Measurements from ENCODE around the gene PAFAH1B1.
A peak's percentile ranks its signal among the peaks of the same experiment; 100 is the strongest.

Gene PAFAH1B1

DNA sequence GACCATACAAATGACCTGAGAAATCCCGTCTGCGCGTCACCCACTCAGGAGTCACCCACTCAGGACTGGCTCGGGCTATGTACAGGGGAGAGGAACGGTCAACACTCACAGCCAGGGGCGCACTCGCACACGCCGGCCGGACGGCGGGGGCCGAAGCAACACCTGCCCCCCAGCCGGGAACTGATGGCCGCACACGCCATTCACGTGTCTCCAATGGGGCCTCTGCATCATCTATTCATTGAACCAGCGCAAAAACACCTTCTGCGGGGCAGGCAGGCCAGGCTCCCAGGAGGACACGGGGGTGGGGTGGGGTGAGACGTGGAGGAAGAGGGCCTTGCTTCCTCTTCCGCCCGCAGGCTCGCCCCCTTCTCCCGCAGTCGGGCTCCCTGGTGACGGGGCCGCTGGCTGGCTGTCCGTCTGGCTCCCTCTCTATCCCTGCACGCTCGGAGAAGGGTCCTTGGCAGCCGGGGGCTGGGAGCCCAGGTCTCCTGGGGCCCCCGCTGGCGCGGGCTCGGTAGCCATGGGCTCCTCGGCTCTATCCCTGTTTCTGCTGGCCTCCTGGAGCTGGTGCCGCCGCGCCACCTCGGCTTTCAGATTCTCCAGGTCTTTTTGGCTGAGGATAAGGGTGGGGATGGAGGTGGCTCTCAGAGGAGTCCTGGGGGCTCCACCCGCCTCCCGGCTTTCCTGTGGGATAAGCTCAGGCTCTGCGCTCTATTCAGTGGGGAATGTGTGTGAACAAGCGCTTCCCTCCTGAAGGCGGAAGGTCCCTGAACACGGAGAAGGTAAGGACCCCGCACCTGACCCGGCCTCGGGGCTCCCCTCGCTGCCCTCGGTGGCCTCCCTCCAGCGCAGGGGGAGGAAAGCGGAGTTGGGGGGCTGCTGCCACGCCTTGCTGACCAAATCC is 97.0 kb downstream of the PAFAH1B1 start:
- DNase-seq = peak; percentile 52

DNA sequence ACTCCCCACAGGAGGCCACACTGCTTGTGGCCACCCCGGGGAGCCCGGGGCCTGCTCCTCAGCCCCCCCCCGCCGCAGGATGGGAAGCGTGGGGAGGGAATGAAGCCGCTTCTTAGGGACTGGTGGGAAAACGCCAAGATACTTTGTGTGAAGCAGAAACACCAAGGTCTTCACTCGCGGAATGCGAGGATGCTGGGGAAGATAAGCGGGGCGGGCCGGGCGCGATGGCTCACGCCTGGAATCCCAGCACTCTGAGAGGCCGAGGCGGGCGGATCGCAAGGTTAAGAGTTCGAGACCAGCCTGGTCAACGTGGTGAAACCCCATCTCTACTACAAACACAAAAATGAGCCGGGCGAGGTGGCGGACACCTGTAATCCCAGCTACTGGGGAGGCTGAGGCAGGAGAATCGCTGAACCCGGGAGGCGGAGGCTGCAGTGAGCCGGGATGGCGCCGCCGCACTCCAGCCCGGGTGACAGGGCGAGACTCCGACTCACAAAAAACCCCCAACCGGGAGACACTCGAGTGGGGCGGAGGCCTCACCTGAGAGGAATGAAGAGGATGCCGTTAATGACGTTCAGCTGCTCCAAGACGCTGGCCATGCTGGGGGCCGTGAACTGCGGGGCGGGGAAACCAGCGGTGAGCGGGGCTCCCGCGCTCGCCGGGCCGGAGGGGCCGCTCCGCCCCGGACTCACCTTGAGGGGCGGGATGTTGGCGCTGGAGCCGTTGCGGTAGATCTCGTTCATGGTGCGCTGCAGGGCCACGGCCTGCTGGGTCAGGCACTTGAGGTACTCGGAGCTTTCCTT is 97.8 kb downstream of the PAFAH1B1 start:
- peak; percentile 49 for DNase-seq

DNA sequence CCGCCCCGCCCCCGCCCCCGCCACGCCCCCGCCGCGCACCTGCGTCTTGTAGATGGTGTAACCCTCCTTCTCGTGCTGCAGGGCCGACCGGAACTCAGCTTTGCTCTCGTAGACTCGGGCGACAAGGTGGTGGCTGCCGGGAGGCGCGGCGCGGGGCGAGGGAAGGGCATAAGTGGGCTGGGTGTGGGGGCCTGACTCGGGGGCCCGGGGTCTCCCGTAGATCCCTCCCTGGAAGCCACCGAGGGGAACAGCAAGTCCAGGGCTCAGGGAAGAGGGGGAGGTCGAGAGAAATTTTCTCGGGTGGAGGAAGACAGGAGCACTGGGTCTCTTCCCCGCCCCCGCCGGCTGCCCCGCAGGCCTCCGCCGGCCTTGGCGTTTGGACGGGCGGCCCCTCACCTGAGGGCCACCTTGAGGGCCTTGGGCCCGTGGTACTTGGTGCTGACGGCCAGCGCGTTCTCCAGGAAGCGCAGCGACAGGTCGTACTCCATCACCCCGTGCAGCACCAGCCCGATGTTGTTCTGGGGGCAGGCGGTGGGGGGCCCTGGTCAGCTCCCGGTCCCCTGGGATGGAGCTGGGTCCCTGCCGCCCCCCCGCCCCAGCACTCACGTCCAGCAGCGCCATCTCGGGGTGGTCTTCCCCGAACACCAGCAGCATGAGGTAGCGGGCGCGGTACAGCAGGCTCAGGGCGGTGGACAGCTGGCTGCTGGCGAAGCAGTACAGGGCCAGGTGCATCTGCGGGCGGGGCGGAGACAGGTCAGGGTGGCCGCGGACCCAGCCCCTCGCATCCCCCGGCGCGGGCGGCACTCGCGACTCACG is 98.7 kb downstream of the PAFAH1B1 start:
- peak; percentile 47 for DNase-seq

DNA sequence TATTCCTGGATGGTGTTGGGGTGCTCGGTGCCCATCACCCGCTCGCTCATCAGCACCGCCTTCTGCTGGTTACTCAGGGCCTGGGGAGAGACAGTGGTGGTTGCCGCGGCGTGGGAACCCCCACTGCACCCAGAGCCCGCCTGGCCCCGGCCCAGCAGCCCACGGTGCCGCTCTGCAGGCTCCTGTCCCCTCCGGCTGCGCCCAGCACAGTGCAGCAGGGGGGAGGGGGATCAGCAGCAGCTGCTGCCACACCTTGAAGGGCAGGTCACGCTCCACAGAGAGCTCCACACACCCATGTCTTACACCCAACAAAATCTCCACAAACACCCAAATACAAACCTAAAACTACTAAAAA is 99.3 kb downstream of the PAFAH1B1 start:
- peak; percentile 50 for DNase-seq

DNA sequence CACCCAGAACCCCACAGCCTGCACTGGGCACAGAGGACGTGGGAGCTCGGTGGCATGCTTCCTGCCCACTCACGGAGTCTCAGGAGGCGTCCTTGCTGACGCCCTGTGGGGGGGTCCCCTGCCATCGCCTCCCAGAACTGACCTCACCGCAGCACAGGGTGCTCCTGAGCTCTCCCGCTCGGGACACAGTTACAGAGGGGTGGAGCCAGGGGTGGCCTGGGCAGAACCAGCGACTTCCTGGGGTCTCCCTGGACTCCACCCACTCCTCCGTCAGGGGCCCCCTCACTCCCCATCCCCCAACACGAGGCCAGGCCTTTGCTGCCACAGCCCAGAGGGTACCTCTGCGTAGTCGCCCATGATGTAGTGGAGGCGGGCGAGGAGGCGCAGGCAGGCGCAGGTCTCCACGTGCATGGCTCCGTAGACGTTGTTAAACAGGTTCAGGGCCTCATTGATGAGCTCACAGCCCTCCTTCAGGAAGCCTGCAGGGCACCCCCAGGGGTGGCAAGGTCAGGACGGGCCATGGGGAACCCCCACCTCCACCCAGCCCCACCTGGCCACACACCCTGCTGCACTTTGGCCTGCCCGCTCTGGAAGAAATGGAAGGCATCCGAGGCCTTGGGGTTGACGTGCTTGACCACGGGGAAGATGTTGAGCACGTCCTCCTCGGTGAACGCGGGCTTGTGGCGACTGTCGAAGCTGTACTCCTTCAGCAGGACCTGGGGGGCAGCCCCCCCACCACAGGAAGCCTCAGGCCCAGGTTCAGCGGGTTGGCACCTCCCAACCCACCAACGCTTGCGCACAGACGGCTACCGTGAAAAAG is 100.3 kb downstream of the PAFAH1B1 start:
- DNase-seq = peak; percentile 54

DNA sequence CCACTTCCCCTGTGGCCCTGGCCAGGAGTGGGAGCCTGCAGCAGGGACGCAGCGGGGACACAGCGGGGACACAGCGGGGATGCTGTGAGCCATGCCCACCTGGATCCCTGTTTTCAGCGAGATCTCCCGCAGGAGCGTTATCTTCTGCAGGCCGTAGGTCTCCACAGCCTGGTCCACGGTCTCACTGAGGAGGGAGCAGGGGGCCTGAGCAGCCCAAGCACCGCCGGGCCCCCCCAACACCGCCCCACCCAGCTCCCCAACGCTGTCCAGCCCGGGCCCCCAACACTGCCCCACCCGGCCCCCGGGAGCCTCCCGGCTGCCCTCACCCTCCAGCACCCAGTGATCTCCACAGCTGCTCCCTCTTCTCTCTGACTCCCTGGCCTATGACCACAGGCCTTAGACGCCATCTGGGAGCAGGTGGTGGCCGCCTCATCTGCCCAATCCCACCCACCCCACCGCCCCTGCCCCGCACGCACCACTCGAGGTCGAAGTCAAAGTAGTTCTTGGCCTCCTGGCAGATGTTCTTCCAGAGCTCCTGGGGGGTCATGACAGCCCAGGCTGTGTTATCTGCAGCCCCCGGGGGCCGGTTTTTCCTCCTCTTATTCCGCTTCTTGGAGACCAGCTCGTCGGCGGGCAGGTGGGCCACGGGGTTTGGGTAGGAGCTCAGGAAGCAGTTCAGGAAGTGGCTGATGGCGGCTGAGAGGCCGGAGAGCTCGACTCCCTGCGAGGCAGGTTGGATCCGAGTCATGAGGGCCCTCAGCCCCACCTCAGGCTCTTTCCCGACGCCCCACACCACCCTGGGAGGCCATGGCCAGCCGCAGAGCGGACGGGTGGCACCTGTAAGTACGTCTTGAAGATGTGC is 101.2 kb downstream of the PAFAH1B1 start:
- DNase-seq = no peak

DNA sequence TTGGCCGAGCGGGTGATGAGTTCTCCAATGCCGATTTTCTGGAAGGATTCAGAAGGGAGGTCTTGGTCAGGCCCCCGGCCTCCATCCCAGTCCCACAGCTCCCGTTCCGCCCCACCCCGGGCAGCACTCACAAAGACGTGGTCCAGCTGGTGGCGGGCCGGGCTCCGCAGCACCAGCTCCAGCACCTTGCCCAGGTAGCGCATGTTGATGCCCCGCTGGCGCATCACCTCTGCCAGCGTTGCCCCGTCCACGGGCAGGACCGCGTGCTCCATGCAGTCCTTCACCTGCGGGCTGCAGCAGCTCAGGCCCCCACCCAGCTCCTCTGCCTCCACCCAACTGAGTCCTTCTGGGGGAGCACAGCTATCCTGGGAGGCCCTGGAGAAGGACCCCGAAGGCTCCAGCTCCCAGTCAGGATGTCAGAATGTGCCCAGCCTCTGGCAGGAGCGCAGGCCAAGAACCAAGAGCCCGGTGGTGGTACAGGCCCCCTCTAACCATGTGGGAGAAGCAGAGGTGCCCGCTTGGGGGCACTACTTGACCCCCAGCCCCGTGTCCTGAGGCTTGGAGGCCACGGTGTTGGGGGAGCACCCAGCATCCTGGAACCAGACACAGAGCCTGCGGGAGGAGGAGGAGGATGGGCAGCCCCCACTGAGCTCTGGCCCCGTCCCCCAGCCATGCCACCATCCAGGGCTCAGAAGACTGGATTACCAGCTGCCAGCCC is 101.9 kb downstream of the PAFAH1B1 start:
- DNase-seq = peak; percentile 48

DNA sequence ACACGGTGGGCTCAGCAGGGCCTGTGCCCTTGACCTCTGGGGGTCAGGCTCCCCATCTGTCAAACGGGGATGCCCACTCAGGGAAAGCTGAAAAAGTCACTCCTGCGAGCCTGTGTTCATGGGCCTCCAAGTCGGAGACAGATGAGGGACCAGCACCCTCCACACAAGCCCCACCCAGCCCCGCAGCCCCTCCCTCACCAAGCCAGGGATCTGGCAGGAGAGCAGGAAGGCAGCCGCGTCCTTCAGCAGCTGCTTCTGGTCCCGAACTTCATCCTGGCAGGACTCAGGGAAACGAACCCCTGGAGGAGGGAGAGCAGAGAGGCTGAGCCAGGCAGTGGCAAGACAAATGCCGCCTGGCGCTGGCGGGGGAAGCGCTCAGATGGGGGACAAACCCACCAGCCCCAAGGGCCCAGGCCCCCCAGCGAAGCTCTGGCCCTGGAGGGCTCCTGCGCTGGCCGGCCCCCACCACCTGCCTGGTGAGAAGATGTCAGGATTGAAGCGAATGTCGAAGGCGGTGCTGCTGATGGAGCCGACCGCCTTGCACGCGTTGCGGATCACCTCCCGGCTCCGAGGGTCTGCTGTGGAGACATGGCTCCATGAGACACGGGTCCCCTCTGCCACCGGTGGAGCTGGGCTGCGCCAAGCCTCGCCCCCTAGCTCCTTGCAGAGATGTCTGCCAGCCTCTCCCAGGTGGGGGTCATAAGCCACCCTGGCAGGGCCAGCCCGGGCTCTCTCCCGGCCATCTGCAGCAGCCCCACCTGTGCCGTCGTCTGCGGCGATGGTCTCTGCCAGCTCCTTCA is 102.7 kb downstream of the PAFAH1B1 start:
- DNase-seq = peak; percentile 49

DNA sequence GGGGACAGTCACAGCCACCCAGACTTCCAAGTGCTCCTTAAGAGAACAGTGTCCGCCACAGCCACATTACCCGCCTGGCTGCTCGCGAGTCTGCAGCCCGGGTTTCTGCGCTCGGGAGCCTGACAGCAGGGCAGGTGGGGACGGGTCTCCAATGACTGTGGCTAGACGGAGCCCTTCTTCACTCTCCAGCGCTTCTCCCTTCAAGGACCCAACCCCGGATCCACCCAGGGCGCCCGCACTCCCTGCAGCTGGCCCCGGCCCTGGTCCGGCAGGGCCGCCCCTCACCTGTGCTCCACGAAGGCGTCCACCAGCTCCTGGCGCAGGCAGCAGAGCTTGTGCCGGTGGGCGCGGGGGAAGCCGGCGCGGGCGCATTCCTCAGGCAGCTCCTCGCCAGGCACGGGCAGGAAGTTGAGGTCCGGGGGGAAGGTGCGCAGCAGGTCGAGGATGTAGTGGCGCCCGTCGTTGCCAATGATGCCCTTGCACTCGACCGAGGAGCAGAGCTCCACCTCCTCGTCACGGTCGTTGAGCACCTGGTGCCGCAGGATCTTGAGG is 104.2 kb downstream of the PAFAH1B1 start:
- DNase-seq = peak; percentile 52

DNA sequence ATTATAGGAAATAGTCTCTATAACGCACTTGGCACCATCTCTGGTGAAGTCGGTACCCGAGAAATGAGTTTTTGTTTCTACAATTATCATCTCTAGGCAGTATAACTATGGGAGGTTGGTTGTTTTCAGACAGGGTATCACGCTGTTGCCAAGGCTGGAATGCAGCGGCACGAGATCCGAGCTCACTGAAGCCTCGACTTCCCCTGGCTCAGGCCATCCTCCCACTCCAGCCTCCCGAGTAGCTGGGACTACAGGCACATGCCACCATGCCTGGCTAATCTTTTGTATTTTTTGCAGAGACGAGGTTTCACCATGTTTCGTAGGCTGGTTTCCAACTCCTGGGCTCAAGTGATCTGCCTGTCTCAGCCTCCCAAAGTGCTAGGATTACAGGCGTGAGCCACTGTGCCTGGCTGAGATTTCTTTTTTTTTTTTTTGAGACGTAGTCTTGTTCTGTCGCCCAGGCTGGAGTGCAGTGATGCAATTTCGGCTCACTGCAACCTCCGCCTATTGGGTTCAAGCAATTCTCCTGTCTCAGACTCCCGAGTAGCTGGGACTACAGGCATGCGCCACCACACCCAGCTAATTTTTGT is 105.9 kb downstream of the PAFAH1B1 start:
- DNase-seq = peak; percentile 37

DNA sequence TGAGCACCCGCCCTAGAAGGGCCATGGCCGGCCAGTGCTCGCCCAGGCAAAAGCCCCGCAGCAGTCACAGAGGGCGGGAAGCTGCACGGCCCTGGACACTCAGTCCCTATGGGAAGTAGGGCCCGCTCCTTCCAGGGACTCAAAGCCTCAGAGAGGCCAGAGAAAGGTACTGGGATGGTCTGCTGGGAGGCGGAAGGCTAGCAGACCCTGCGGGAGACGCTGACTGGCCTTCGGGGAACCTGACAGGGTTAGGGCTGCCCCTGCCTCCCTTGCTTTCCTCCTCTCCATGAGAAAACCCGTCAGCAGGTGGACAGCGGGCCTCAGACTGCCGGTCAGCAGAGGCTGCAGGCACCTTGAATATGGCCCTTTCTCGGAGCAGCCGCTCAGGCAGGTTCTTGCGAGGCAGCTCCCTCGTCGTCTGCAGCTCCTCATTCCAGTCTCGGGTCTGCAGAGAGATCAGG is 106.6 kb downstream of the PAFAH1B1 start:
- peak; percentile 47 for DNase-seq

DNA sequence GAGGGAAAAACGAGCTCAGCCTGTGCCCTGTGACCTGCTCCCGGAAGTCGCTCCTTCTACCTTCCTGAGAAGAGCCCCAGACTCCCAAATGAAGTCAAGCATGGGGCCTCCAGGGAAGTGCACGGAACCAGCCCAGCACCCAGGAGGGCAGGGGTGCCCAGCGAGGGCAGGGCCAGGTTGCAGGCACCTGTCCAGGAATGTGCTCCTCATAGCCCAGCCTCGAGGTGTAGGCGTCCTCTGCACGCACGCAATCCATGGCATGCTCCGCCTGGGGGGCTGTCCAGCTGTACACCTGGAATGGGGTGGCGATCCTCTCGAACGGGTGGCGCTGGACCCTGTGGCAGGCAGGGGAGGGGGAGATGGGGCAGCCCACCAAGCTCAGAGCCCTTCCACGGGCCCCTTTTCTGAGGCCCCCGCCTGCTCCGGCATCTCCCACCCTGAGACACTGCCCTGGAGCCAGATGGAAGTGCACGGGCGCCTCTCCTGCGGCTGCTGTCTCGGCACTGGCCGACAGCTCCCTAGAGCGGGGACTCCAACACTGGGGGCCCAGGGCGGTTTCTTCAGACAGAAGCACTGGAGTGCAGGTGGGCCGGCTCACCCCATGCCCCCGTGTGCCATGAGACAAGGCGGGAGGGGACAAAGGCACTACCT is 107.2 kb downstream of the PAFAH1B1 start:
- DNase-seq = no peak

DNA sequence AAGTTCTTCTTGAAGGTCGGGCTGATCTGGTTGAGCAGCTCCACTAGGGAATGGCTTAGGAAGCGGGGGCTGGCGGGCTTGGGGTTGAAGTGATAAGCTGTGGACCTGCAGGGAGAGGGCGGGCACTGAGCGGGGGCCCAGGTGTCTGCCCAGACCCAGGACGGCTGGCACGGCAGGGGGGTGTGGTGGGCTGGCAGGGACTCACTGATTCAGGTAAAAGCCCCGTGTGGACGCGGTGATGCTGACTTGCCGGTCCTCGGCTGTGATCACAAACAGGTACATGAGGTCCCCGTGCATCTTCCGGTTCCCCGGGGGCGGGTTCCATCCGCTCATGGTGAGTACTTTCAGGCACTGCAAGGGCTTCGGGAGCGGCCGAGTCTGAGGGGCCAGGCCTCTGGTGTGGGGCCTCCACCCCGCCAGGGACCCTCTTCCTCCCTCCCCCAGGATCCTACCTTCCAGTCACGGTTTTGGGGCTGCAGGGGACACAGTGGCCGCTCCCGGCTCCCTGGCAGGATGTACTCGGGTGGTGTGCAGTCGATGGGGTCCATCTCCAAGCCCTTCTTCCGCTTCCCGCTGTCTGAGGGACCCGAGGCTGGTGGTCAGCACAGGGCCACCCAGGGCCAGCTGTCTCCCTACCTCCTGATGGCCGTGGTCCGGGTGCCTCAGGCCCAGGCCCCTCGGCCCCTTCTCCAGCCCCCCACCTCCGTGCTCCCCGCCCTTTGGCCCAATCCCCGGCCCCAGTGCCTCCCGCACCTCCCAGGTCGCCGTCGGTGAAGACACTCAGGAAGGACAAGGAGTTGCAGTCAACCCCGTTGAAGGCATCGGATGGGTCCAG is 107.9 kb downstream of the PAFAH1B1 start:
- peak; percentile 50 for DNase-seq

DNA sequence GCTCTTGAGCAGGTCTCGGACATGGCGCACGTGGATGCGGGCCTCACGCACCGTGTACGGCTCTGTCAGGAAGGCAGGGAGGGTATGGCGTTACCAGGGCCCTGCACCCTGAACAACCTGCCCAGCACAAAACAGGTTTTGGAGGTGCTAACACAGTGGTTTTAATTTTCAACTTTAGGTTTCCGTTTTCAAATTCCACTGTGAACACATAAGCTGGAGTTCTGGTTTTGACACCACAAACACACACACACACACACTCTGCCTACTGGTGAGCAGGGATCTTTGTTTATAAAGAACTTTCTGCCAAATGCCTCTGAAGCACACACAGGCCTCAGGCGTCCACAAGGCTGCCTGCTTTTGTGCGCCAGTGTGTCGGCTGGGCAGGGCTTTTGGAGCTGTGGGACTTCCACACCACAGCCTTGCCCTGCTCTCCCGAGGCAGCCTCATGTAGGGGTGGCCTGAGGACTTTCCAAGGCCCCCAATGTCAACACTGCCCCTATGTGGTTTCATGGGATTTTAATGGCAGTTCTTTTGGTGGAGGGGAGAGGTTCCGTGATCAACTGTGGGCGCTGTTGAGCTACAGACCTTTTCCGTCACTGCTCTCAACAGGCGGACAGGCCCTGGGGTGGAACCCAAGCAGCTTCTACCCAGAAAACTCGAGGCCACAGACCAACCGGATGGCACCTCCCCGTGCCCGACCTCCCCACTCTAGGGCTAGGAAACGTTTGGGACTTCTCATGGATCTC is 108.7 kb downstream of the PAFAH1B1 start:
- DNase-seq = no peak

DNA sequence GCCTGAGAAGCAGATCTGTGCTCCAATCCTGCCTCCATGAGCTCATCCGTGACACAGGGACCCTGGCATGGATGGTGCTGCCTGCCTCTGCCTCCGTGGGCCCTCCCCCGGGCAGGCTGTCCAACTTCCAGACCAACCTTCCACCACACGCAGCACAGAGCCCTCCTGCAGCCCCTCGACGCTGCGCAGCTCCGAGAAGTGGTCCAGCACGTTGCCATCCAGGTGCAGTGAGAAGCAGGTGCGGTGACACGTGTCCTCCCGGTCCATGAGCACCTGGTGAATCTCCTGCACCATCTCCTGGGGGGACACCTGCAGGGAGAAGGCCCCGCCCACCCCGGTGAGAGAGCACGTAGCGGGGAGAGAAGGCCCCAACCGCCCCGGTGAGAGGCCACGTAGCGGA is 109.7 kb downstream of the PAFAH1B1 start:
- no peak for DNase-seq

DNA sequence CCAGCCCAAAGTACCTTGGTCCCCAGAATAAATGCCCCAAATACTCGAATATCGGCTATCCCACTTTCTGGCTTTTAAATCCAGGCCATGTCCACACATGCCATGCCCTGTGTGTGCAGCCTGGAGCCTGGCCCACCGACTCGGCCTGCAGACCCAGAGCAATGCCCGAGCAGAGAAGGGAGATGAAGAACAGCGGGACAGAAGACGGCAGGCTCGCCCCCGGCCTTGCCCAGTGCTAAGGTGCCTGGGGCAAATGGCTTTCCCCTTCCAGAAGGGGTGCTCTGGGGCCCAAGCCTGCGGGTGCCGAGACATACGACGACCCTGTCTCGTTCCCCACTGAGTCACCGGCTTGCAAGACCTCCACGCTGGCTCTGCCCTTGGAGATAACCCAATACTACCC is 110.2 kb downstream of the PAFAH1B1 start:
- DNase-seq = no peak
